Panc1 (cell line): ENCODE data around the gene CCDC8.

Experiments
- POLR2AphosphoS5 ChIP-seq: IDR thresholded peaks from 2 replicates; pipeline ENCODE4 v1.6.1; 2012; ENCODE audit warnings: mild to moderate bottlenecking, low read depth, low read length, moderate library complexity
- TF ChIP-seq, protein P1 (sequence below): fragments of 450-650 bp; IDR thresholded peaks from 2 replicates; pipeline ENCODE4 v1.5.1; 2017; ENCODE audit warnings: mild to moderate bottlenecking

DNA sequence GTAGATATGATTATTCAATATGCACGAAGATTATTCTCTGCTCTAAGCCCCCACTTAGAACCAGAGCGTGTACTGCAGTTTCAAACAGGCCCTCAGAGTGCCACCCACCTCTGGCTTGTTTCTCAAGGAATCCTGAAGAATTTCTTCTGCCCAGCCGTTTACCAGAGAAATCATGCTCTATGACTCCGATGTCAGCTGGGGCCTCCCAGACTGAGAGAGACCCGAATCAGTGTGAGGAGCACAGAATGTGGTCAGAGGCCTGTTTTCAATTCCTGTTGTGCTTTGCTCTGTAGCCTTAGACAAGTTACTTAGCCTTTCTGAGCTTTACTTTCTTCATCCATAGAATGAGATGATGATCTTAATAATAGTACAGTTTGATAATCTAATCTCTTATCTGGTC, 9.8 kb upstream of the CCDC8 start:
- TF ChIP-seq POLR2AphosphoS5: no peak
- TF ChIP-seq, protein P1, sequence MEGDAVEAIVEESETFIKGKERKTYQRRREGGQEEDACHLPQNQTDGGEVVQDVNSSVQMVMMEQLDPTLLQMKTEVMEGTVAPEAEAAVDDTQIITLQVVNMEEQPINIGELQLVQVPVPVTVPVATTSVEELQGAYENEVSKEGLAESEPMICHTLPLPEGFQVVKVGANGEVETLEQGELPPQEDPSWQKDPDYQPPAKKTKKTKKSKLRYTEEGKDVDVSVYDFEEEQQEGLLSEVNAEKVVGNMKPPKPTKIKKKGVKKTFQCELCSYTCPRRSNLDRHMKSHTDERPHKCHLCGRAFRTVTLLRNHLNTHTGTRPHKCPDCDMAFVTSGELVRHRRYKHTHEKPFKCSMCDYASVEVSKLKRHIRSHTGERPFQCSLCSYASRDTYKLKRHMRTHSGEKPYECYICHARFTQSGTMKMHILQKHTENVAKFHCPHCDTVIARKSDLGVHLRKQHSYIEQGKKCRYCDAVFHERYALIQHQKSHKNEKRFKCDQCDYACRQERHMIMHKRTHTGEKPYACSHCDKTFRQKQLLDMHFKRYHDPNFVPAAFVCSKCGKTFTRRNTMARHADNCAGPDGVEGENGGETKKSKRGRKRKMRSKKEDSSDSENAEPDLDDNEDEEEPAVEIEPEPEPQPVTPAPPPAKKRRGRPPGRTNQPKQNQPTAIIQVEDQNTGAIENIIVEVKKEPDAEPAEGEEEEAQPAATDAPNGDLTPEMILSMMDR: no peak
